GM19023 (cell line): ENCODE measurements around the gene FRMD4A.
"Not testable (repeated sequence)": the region's sequence is repeated elsewhere in the genome, so short reads cannot be mapped to it uniquely, and the experiment has no call there.

ENCODE experiments used
- ATAC-seq: cut with Tn5 transposase; IDR thresholded peaks from one replicate; pipeline ENCODE4 v1.9.1; 2021; ENCODE audit warnings: mild to moderate bottlenecking, moderate library complexity; ENCODE audit not compliant: unreplicated experiment

Gene FRMD4A

GRCh38 chr10:13924040-13924725 lies 406.5 kb downstream of the FRMD4A start:
- ATAC-seq, result no peak

- ATAC-seq, result no peak
These were observed 408.1 kb downstream of the FRMD4A start for GRCh38 chr10:13922586-13922985.

- no peak for ATAC-seq
These were observed 408.8 kb downstream of the FRMD4A start for GRCh38 chr10:13921941-13922340.

DNA sequence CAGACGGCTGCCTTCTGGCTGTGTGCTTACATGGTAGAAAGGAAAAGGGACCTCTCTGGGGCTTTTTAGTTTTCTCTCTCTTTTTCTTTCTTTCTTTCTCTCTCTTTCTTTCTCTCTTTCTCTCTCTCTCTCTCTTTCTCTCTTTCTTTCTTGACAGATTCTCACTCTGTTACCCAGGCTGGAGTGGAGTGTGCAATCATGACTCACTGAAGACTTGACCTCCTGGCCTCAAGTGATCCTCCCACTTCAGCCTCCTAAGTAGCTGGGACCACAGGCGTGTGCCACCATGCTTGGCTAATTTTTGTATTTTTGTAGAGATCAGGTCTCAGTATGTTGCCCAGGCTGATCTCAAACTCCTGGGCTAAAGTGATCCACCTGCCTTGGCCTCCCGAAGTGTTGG lies 409.6 kb downstream of the FRMD4A start:
- ATAC-seq, result not testable (repeated sequence)

GRCh38 chr10:13920465-13920864 lies 410.3 kb downstream of the FRMD4A start:
- ATAC-seq, result no peak

DNA sequence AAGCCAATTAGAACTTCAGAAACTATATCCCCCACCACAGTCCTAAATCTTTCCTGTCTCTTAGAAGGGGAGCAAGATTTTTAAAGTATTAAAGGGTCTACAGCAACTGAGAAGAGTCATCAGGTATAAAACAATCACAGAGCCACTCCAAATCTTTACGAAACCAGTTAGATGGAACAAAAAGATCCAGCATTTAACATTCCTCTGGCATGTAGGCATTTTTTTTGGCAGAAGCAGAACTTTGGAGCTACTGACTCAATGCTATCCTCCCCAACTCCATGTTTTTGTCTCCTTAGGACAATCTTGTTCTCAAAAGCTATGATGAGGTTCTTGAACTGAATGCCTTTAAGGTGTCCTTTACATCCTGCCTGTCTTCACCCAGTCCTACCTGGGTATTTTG lies 410.7 kb downstream of the FRMD4A start:
- ATAC-seq, result no peak

DNA sequence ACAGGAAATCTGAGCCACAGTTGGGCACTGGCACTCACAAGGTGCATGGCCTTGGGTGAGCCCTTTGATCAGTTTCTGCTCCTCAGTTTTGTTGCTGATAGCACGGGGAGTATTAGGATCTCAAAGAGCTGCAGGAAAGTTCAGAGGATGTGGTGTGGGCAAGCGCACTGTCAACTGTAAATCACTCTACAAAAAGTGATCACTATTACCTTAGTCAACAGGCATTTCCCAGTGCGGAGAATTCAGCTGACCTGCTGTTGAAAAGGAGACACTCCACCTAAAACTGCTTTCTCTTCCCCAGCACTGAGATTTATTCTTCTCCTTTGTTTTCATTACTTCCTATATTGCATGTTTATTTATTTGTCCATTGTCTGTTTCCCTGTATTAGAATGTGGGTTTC lies 412.9 kb downstream of the FRMD4A start:
- ATAC-seq, result no peak

DNA sequence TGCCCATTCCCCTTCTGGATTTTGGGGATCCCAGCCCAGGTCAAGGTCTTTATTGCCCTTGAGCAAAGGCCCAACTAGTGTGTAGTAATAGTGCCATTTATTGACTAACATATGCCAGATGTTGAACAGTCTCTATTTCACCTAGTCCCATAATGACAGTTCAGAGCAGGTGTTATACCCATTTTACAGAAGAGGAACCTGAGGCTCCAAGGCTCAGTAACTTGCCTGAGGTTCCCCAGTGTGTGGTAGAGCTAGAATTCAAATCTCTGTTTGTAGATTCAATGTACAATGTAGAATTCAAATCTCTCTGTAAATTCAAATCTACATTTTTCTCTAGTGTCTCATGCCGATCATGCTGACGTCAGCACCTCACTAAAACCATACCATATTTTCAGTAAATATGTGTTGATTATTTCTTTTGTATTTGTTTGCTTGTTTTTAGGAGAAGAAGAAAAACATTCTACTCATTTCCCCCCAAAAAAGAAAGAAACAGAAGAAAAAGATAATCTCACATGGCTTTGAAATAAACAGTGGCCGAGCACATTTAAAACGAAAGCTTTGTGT lies 414.3 kb downstream of the FRMD4A start:
- no peak for ATAC-seq

DNA sequence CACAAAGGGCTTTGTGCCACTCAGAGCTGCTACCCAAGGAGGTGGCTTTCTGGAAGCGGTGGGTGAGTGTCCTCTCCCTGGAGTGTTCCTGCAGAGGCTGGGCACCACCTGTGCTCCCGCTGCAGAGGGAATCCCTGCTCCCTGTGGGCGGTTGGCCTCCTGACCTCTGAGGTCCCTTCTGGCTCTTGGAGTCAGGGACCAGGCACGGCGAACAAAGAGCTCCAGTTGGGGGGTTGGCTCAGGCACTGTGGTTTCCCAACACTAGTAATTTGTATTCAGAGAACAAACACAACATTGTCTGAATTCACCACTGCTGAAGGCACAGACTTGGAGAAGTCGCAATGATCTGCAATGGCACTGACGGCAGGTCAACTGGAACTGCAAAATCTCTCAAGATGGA lies 415.0 kb downstream of the FRMD4A start:
- ATAC-seq, result no peak

- no peak for ATAC-seq
These were observed 416.8 kb downstream of the FRMD4A start for GRCh38 chr10:13913897-13914296.

DNA sequence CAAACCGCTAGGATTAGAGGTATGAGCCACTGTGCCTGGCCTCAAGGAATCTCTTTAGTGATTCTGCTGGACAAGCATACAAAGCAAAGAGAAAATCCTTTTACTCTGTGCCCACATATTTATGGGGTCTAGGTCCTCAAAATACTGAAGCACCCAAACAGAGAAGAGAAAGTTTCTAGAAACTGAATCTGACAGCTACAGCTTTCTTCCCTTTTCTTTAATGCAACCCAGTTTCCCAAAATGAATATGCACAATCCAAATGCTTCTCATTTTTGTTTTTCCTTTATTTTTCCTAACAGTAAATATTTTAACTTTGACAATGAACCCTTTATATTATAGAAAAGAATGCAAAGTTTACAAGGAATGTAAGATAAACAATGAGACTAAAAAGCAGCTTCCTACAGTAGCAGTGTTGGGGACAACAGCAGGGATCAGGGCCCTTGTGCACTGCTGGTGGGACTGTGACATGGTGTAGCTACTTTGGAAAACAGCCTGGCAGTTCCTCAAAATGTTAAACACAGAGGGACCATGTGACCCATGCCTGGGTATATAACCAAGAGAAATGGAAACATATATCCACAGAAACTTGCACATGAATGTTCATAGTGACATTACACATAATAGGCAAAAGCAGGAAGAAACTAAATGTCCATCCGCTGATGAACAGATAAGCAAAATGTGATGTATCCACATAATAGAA lies 418.8 kb downstream of the FRMD4A start:
- no peak for ATAC-seq

GRCh38 chr10:13909516-13910258 lies 421.0 kb downstream of the FRMD4A start:
- no peak for ATAC-seq

DNA sequence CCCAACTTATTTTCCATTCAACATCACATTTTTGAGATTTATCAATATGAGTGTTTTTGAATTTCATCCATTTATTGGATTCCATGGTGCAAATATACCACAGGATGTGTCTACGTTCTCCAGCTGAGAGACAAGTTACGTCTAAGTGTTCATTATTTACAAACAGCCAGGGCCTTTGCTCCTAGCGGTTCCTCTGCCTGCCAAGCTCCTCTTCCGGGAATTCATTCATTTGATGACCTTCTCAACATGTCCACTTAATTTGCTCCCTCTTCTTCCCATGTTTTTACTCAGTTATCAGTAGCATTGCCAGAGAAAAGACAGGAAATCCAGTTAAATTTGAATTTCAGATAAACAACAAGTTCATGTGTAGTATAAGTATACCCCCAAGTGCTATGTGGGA lies 422.2 kb downstream of the FRMD4A start:
- no peak for ATAC-seq

DNA sequence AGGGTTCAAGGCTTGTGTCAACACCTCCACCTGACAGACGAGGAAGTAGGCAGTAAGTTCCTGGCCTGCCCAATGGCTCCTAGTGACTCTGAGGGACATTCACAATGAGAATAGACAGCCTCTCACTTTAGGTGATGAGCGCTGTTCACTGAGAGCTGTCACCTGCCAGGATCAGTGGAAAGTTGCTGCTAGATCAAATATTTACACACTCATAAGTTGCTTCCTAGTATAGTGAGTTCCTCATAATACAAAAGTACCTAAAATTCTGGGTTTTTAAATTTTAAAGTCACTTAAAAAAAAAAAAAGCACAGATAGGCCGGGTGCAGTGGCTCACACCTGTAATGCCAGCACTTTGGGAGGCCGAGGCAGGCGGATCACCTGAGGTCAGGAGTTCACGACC lies 423.2 kb downstream of the FRMD4A start:
- no peak for ATAC-seq

DNA sequence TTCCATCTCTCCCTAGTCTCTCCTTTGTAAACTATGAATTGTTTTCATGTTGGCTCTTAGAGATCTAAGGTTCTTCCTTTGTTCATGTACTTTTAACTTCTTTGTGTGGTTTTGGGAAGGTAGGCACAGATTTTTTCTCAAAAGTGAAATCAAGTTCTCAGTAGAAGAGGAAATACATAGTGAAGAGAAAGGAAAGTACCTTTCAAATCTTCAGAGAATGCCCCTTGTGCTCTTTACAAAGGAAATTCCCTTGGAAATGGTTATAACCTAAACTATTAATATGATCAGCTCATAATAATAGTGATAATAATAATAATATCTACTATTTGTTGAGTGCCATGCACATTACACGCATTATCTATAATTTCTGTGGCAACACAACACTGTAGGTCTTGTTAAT lies 425.4 kb downstream of the FRMD4A start:
- no peak for ATAC-seq

DNA sequence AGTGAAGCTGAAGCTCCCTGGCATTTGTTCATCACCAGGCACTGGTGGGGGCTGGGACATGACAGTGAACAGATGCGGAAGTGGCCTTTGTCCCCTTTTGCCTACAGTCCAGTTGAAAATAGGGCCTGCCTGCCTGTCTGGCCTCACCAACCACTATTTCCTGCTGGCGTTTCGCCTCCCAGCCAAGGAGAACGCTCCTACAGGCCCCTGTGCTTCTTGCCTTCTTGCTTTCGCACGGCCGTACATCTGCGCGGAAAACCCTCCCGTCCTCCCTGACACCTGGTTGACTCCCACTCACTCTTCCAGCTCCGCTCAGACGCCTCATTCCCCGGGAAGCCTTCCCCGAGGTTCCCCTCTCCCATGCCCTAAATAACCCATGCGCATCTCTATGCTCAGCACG lies 426.7 kb downstream of the FRMD4A start:
- no peak for ATAC-seq

- no peak for ATAC-seq
These were observed 427.7 kb downstream of the FRMD4A start for GRCh38 chr10:13902868-13903587.

DNA sequence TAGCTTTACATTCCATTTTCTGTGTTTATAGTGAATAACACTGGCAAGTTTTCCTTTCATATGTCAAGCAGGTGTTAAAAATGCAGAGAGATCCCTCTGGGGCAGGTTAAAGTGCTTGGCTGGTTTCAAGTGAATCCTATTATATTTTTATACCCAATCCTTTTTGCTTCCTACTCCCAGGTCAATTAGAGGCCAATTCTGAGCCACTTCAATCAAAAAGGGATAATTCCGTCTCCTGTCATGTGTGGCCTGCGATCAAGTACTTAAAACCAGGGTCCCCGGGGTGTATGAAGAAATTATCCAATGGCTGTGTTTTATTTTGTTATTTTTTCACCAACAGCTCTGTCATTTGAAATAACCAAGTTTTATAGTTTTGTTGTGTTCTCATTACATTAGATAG lies 430.8 kb downstream of the FRMD4A start:
- no peak for ATAC-seq

DNA sequence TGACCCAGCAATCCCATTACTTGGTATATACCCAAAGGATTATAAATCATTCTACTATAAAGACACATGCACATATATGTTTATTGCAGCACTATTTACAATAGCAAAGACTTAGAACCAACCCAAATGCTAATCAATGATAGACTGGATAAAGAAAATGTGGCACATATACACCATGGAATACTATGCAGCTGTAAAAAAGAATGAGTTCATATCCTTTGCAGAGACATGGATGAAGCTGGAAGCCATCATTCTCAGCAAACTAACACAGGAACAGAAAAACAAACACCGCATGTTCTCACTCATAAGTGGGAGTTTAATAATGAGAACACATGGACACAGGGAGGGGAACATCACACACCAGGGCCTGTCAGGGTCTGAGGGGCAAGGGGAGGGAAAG lies 434.6 kb downstream of the FRMD4A start:
- not testable (repeated sequence) for ATAC-seq

DNA sequence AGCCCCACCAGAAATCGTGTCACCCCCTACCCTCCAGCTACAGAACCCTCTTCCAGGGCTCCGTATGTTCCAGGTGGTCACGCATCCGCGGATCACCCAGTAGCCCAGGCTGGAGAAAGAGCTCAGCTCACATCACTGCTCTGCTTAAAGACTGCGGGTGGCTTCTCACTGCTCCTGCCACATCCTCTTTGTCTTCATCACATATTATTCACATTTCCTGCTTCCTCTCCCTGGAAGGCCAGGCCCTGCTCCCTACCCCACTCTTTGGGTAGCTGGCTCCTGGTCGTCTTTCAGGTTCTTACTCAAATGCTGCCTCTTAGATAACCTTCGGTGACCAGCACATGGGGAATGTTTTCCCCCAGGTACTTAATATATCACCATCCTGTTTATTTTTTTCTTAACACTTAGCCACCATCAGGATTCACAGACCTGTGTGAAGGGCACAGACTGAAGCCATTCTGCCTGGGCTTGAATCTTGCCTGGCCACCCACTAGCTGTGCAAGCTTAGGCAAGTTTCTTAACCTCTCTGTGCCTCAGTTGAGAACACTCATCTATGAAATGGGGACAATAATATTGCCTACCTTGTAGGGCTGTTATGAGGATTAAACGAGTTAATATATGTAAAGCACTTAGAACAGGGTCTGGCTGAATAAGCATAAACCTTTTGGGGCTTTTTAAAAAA lies 436.2 kb downstream of the FRMD4A start:
- no peak for ATAC-seq
